Right lung (tissue), 5 donors: ENCODE measurements around the gene CCDC3. TPM values are rescaled to one million over a fixed set of nuclear protein-coding genes. Genes with fewer than 3 reads are reported as not detected.
"Not testable (repeated sequence)": the region's sequence is repeated elsewhere in the genome, so short reads cannot be mapped to it uniquely, and the experiment has no call there.

ENCODE experiments used
- DNase-seq, 2 donors: peaks; one replicate each; pipeline ENCODE4 v3.0.0-alpha.2; 2013
- polyA plus RNA-seq, 5 donors: library from polyadenylated mRNA; unstranded; fragments of 120-200 nt; gene quantifications; one replicate each; pipeline versions ENCODE4 v1.2.1 to v1.2.3, GENCODE V29; 2013; ENCODE audit warnings: inconsistent platforms in 1 of 5, low replicate concordance in 1 of 5; ENCODE audit not compliant: insufficient read length in 5 of 5, insufficient read depth in 1 of 5

Gene CCDC3
- polyA plus RNA-seq, 5 donors = 6.6 to 11.7 (median 8.4) TPM

- no peak for DNase-seq
Observed at GRCh38 chr10:12890958-12891357, 110.6 kb downstream of the CCDC3 start.

- DNase-seq = no peak
Observed at GRCh38 chr10:12888470-12888869, 113.0 kb downstream of the CCDC3 start.

GRCh38 chr10:12887780-12888179 lies 113.7 kb downstream of the CCDC3 start:
- no peak for DNase-seq

GRCh38 chr10:12884851-12885250 lies 116.7 kb downstream of the CCDC3 start:
- no peak for DNase-seq

DNA sequence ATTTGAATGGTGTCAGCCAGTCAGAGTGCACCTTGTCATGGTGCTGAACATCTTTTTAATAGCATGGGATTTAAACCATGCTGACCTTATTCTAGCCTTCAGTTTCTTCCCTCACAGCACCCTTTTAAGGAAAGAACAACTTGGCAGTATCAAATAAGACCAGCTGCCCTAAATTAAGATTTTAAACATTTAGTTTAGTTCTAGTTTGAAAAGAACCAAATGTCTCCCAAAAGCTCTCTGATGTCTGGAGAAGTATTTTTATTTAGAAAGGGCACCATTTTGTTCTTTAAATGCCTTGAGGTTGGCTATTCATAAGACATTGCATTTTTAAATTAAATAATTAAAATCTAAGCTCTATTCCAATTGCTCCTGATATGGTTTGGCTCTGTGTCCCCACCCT lies 121.1 kb downstream of the CCDC3 start:
- DNase-seq = peak; percentile 26 to 33

DNA sequence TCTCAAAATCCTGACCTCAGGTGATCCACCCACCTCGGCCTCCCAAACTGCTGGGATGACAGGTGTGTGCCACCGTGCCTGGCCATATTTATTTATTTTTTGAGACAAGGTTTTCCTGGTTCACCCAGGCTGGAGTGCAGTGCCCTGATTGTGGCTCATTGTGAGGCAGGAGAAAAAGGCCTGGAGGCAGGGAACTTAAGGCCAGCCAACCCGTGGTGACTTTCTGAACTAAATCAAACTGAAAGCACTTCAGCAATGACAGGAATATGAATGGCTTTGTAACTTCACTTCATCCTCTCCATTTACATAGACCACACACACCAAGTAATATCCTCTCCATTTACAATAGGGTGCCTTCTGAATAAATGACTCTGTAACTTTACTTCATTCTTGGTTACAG lies 124.4 kb downstream of the CCDC3 start:
- no peak for DNase-seq

DNA sequence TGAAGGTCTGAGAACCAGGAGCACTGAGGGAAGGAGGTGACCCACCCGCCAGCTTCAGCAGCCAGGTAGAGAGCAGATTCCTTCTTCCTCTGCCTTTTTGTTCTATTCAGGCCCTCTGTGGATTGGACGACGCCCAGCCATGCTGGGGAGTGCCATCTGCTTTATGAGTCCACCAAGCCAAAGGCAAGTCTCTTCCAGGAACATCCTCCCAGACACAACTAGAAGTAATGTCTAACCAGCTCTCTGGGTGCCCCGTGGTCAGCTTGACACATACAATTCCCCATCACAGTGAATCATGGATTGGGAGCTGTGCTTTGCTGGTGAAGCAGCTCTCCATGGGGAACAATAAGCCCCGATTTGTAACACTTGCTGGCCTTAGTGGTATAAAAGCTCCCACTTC lies 125.2 kb downstream of the CCDC3 start:
- DNase-seq = no peak

- DNase-seq = peak; percentile 67 to 78
Observed at GRCh38 chr10:12875100-12875499, 126.4 kb downstream of the CCDC3 start.

DNA sequence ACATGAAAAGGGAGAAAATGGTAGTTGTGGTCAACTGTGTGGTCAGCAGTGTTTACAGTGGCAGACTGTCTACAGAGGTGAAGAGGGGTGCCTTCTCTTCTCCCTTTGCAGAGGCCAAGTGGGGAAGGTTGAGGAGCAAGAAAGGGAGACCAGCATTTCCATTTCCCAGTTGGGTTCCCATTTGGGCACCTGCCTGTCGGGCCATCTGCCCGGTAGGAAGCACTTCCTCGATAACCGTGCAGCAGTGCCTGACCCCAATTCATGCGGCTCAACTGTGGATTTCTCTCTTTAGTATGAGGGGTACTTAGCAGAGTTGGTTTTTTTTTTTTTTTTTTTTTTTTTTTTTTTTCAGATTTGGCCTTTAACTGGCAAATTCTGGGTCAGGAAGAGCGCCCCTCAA lies 127.0 kb downstream of the CCDC3 start:
- no peak for DNase-seq

- no peak for DNase-seq
Observed at GRCh38 chr10:12873172-12873571, 128.3 kb downstream of the CCDC3 start.

DNA sequence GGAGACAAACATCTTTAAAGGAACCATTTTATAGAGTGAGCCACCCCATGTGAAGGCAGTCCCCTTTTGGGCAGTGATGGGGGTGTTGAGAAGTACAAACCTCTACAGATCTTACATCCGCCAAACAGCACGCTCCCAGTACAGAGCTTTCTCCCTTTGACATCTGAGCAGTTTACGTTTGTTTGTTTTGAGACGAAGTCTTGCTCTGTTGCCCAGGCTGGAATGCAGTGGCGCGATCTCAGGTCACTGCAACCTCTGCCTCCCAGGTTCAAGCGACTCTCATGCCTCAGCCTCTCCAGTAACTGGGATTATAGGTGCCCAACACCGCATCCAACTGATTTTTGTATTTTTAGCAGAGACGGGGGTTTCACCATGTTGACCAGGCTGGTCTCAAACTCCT lies 128.9 kb downstream of the CCDC3 start:
- no peak for DNase-seq

- DNase-seq = no peak
Observed at GRCh38 chr10:12869427-12869826, 132.1 kb downstream of the CCDC3 start.

DNA sequence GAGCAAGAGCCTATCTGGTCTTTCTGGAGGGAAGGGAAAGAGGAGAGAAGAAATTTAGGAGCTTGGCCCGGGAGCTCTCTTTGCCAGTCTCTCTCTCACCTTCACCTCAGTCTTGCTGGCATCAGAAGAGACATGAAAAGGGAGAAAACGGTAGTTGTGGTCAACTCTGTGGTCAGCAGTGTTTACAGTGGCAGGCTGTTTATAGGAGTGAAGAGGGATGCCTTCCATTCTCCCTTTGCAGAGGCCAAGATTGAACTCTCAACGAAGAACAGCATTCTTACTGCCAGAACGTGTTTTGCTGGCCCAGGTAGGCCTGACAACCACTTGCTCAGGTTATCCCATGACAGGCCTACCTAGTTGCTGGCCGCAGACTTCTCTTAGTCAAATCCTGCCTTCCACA lies 133.3 kb downstream of the CCDC3 start:
- no peak for DNase-seq

DNA sequence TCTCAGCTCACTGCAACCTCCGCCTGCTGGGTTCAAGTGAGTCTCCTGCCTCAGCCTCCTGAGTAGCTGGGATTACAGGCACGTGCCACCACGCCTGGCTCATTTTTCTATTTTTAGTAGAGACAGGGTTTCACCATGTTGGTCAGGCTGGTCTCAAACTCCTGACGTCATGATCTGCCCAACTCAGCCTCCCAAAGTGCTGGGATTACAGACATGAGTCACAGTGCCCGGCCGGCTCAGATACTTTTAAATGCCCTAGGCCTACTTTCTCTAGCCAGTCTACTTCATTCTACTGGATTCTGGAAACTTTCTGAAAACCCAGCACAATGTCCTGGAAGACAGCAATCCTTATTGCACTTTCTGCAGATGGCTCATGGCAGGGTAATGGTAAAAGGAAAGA lies 136.0 kb downstream of the CCDC3 start:
- not testable (repeated sequence) for DNase-seq

DNA sequence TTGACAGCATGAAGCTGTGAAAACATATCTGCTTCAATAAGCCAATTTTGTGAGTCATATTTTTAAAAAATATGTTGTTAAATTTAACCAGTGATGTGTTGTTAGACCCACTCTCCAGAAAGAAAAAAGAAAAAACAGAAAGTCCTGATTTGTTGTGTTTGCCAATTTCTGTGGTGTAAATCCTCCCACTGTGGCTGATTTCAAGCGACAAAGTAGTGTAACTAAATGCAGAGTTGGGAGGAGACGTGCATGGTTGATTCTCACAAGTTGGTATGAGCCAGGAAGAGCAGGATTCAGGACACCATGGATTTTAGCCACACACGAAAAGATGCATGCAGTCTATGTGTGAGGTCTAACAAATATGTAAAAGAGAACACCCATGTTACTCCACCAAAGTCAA lies 139.1 kb downstream of the CCDC3 start:
- DNase-seq = no peak

GRCh38 chr10:12854988-12855387 lies 146.5 kb downstream of the CCDC3 start:
- DNase-seq = no peak

DNA sequence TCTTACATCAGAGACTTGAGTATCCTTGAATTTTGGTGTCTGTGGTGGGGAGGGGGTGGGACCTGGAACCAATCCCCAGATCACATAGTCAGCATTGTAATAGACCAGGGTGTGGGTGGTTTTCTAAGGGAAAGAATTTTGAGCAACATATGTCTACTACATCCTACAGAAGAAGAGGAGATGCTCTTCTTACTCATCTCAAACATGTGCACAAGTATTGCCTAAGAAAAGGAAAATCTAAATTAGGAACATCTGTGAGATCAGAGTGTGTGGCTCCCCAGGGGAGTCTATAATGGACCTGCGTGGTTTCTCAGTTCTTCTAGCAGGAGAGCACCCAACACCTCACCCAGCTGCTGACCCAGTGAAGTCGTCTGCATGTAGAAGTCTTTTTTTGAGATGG lies 148.8 kb downstream of the CCDC3 start:
- no peak for DNase-seq

GRCh38 chr10:12849319-12850181 lies 152.0 kb downstream of the CCDC3 start:
- DNase-seq = peak in 1 of 2 donors; percentile 17

DNA sequence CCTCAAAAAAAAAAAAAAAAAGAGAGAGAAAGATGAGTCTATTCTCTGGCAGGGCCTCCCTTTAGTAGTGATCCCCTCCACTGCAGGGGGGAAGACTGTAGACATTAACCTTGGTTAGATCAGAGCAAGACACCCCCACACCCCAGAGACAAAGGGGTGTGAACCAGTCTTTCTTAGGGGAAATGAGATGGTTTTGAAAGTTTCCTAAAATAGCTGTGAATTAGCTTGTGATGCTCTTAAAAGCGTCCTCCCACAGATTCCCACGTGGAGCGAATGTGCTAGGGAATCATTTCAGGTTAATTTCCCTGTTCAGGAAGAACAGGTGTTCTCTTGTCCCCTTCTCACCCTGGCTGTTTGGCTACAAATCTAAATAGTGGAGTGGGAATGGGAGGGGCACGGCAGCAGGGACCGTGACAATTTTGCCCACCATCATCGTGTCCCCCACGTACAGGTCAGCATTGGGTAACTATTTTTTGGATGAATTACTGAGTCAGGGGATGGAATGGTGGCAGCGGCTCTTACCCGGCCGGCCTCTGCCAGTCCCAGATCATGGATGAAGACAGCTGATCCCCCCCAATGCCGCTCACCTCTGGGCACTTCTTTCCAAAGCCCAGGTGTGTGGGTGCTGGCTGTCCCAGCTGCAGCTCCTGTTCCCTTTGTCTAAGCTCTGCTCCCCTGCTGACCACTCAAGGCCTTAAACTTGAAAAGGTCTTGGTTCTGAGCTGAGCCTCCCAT lies 152.9 kb downstream of the CCDC3 start:
- no peak for DNase-seq

GRCh38 chr10:12847361-12847975 lies 154.0 kb downstream of the CCDC3 start:
- no peak for DNase-seq

- DNase-seq = no peak
Observed at GRCh38 chr10:12846718-12847117, 154.8 kb downstream of the CCDC3 start.
